22Rv1 (cell line): ENCODE results near the gene SMIM13.

Experiments
- H3K27ac ChIP-seq: fragments of 450-650 bp; 2 replicates; pipeline ENCODE4 v1.5.1; 2017
- ZFX ChIP-seq: fragments of 450-650 bp; IDR thresholded peaks from 2 replicates; pipeline ENCODE4 v1.6.1; 2017; ENCODE audit warnings: antibody characterized with exemption, borderline replicate concordance
- TF ChIP-seq, protein P1 (sequence below): fragments of 450-650 bp; IDR thresholded peaks from 2 replicates; pipeline ENCODE4 v1.5.1; 2017; ENCODE audit warnings: mild to moderate bottlenecking

SMIM13 gene

DNA sequence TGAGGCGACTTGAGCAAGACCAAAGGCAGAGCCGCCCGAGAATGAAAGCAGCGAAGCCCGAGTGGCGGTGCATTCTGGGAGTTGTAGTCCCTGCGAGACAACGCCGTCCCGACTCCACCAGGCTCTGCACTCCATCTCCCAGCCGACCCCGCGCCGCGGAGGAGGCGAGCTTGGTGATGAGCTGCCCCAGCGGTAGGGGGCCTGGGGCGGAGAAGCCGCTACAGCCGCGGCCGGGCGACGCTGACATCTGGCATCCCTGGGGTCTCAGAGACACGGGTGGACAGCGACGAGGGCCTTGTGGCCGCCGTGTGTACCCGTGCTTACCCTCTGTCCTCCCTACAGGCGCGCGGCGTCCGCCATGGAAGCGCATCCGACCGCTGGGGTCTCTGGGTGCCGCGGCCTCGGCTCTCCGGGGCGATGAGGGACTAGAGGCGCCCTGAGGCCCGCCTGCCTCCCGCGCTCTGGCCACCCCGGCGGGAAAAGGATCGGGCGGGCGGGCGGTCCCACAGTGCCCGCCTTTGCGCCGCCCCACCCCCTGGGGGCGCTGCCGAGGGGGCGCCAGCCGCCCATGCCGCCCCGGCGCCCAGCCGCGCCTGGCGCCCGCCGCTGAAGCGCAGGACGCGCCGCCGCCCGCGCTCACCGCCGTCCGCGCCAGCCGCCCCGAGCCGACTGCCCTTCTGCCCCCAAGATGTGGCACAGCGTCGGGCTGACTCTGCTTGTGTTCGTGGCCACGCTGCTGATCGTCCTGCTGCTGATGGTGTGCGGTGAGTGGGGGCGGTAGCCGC, at the start of gene SMIM13:
Gene SMIM13, plus strand, starts transcription at position 209 of the 785 bp plus-strand sequence. Its CDS starts 480 bp downstream, at position 689.
- no peak for TF ChIP-seq ZFX
- TF ChIP-seq, protein P1, sequence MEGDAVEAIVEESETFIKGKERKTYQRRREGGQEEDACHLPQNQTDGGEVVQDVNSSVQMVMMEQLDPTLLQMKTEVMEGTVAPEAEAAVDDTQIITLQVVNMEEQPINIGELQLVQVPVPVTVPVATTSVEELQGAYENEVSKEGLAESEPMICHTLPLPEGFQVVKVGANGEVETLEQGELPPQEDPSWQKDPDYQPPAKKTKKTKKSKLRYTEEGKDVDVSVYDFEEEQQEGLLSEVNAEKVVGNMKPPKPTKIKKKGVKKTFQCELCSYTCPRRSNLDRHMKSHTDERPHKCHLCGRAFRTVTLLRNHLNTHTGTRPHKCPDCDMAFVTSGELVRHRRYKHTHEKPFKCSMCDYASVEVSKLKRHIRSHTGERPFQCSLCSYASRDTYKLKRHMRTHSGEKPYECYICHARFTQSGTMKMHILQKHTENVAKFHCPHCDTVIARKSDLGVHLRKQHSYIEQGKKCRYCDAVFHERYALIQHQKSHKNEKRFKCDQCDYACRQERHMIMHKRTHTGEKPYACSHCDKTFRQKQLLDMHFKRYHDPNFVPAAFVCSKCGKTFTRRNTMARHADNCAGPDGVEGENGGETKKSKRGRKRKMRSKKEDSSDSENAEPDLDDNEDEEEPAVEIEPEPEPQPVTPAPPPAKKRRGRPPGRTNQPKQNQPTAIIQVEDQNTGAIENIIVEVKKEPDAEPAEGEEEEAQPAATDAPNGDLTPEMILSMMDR, result peak; percentile 83
- H3K27ac ChIP-seq, result peak within 1 kb of the TSS; percentile 88

DNA sequence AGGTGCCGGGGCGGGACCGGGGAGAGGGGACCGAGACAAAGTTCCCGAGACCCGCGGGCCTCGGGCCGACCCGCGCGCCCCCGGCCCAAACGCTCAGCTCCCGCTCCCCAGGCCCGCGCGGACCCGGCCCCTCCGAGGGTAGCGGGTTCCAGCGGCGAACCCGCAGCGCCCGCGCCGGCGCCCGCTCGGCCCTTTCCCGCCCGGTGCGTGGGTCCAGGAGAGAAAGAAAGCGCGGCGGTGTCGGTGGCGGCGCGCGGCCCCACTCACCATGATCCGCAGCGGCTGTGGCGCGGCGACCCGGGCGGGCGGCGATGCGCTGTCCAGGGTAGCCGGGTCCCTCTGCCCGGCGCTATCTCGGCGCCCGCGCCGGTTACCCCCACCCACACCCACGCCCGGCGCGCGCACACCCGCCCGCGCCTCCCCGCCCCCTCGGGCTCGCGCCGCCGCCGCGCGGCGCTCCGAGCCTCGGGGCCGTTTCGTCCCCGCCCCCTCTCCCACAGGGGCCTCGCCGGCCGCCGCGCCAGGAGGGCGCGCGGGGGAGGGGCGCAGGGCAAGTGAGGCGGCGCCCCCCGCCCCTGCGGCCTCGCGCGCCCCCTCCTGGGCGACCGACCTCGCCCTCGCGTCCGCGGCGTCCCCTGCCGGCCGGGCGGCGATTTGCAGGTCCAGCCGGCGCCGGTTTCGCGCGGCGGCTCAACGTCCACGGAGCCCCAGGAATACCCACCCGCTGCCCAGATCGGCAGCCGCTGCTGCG, 49.5 kb upstream of the SMIM13 start, which contains the start of gene ELOVL2:
Gene ELOVL2, minus strand, starts transcription at position 345 of the 751 bp plus-strand sequence. Its CDS starts 75 bp downstream, at position 270.
- TF ChIP-seq, protein P1, result peak; percentile 100
- TF ChIP-seq ZFX, result no peak
- no peak within 1 kb of the TSS for H3K27ac ChIP-seq

- H3K27ac ChIP-seq, result no peak overlapping the region
- TF ChIP-seq ZFX, result no peak
- TF ChIP-seq, protein P1, result no peak; the same call in none of the 2 replicates
These were observed 48.9 kb upstream of the SMIM13 start for GRCh38 chr6:11044712-11045167.

- no peak overlapping the region for H3K27ac ChIP-seq
- no peak for TF ChIP-seq ZFX
- TF ChIP-seq, protein P1, result no peak
These were observed 42.9 kb upstream of the SMIM13 start for GRCh38 chr6:11050731-11051130.

DNA sequence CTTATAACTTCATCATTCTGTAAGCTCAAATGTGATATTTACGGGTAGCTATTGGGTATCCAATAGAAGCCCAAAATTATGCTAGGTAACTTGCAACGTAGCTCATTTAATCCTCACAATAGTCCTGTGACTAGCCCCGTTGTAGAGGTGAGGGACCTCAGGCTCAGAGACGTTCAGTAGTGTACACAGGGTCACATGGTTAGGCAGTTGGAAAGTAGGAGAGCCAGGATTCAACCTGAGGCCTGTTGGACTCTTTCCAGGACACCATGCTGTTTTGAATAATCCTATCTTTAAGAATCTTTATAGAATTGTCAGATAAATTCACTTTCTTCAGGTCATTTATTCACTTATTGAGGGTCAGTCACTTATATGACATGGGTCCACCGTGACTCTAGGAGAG, 40.3 kb upstream of the SMIM13 start:
- H3K27ac ChIP-seq, result no peak overlapping the region
- TF ChIP-seq ZFX, result no peak
- TF ChIP-seq, protein P1, result no peak

DNA sequence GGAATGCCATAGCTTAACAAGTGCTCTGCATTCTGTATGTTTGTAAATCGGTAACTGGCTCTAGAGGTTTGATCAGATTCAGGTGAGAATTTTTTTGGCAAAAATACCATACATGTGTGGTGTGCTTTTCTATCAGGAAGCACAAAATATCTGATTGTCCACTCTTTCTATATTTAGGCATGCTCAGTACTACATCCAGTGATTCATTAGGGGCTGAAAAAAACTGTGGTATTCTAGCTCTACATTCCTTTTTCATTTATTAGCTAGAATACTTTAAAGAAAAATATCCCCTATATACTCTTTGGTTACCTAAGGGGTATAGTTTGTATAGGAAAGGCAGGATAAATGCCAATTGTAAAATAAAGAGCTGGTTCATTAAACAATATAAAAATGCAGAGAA, 38.9 kb upstream of the SMIM13 start:
- TF ChIP-seq ZFX, result no peak
- TF ChIP-seq, protein P1, result no peak
- no peak overlapping the region for H3K27ac ChIP-seq

DNA sequence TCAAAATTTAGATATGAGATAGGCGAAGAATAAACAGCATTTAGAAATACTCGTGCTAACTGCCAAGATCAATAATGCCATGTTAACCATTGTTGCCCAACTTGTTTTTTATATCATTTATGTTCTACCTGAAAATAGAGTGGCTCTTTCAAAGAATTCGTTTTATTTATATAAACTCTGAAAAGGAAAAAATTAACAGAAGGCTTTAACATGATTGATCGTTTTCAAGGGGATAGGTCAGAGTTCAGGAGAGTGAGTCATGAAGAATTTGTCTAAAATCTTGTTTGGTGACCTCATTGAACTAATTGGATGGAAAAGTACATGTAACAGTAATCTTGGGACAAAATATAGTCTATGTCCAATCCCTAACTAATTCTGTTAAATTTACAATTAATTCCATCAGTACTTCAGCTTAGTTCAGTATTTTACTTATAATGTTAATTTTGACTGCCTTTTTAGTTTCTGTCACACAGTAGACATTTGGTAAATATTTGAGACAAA, 38.5 kb upstream of the SMIM13 start:
- no peak overlapping the region for H3K27ac ChIP-seq
- TF ChIP-seq, protein P1, result no peak
- no peak for TF ChIP-seq ZFX
